Loucy (cell line): ENCODE data around the gene H6PD.
A peak's percentile ranks its signal among the peaks of the same experiment; 100 is the strongest.

Source experiments
- H2AFZ ChIP-seq: fragments of 200-600 bp; sonication (generic); 2 replicates; pipeline ENCODE4 v1.6.0; 2016; ENCODE audit warnings: antibody characterized with exemption, mild to moderate bottlenecking, low read length, moderate library complexity
- H3F3A ChIP-seq: fragments of 200-600 bp; 2 replicates; pipeline ENCODE4 v1.6.0; 2016; ENCODE audit warnings: antibody characterized with exemption, low read depth, mild to moderate bottlenecking
- H3K27me3 ChIP-seq: fragments of 200-600 bp; sonication (generic); 2 replicates; pipeline ENCODE4 v1.6.1; 2014; ENCODE audit warnings: low read length, mild to moderate bottlenecking; ENCODE audit not compliant: insufficient read depth, poor library complexity, severe bottlenecking
- H3K36me3 ChIP-seq: fragments of 200-600 bp; sonication (generic); 2 replicates; pipeline ENCODE4 v1.6.1; 2016; ENCODE audit warnings: low read length; ENCODE audit not compliant: insufficient read depth
- H3K4me1 ChIP-seq: fragments of 200-600 bp; sonication (generic); 2 replicates; pipeline ENCODE4 v1.5.1; 2014; ENCODE audit warnings: low read length, mild to moderate bottlenecking; ENCODE audit not compliant: insufficient read depth, poor library complexity, severe bottlenecking
- H3K4me2 ChIP-seq: fragments of 200-600 bp; sonication (generic); 2 replicates; pipeline ENCODE4 v1.6.0; 2014; ENCODE audit warnings: antibody characterized with exemption, low read length, low read depth, mild to moderate bottlenecking; ENCODE audit not compliant: poor library complexity, severe bottlenecking
- H3K4me3 ChIP-seq: fragments of 200-600 bp; sonication (generic); 2 replicates; pipeline ENCODE4 v1.5.1; 2014; ENCODE audit warnings: low read length, mild to moderate bottlenecking, mixed read lengths; ENCODE audit not compliant: poor library complexity, severe bottlenecking
- H3K79me2 ChIP-seq: fragments of 200-600 bp; sonication (generic); 2 replicates; pipeline ENCODE4 v1.6.1; 2014; ENCODE audit warnings: low read length; ENCODE audit not compliant: insufficient read depth
- H3K9ac ChIP-seq: fragments of 200-600 bp; sonication (generic); 2 replicates; pipeline ENCODE4 v1.6.0; 2014; ENCODE audit warnings: mild to moderate bottlenecking, low read depth, low read length, moderate library complexity; ENCODE audit not compliant: poor library complexity, severe bottlenecking
- H3K9me2 ChIP-seq: fragments of 200-600 bp; sonication (generic); replicated peaks from 2 replicates; pipeline ENCODE4 v1.6.1; 2016; ENCODE audit warnings: low read depth, low read length, mixed read lengths
- H3K9me3 ChIP-seq: fragments of 200-600 bp; sonication (generic); 2 replicates; pipeline ENCODE4 v1.6.1; 2014; ENCODE audit warnings: mild to moderate bottlenecking, antibody characterized with exemption, low read length, low read depth; ENCODE audit not compliant: insufficient read depth
- H4K20me1 ChIP-seq: fragments of 200-600 bp; sonication (generic); 2 replicates; pipeline ENCODE4 v1.6.0; 2014; ENCODE audit warnings: antibody characterized with exemption, low read length, mild to moderate bottlenecking; ENCODE audit not compliant: insufficient read depth, poor library complexity, severe bottlenecking
- EZH2phosphoT487 ChIP-seq: fragments of 200-600 bp; IDR thresholded peaks from 2 replicates; pipeline ENCODE4 v1.6.1; 2018; ENCODE audit warnings: antibody characterized with exemption, mild to moderate bottlenecking, moderate library complexity, borderline replicate concordance
- TF ChIP-seq, protein P1 (sequence below): fragments of 200-600 bp; sonication (generic); conservative IDR thresholded peaks from 2 replicates; pipeline ENCODE4 v1.5.1; 2014; ENCODE audit warnings: mild to moderate bottlenecking, antibody characterized with exemption, low read length

Gene H6PD

GRCh38 chr1:9293533-9294404 lies 59.2 kb downstream of the H6PD start:
- Histone ChIP-seq H3K9me3 (no peaks in the 10 kb centered on the region), H3K79me2 (peaks cover 56% of the 10 kb centered on the region), H2AFZ (no peak overlapping the region), H3K36me3 (no peaks in the 10 kb centered on the region), H3K9me2 (no peaks in the 10 kb centered on the region), H4K20me1 (peaks cover 52% of the 10 kb centered on the region), H3K4me3 (peak overlapping the region; percentile 96), H3F3A (peaks cover 11% of the 10 kb centered on the region), H3K4me1 (peaks cover 49% of the 10 kb centered on the region), H3K9ac (peak overlapping the region; percentile 80), H3K4me2 (peak overlapping the region; percentile 100), H3K27me3 (no peaks in the 10 kb centered on the region)
- no peak for TF ChIP-seq EZH2phosphoT487
- TF ChIP-seq, protein P1, sequence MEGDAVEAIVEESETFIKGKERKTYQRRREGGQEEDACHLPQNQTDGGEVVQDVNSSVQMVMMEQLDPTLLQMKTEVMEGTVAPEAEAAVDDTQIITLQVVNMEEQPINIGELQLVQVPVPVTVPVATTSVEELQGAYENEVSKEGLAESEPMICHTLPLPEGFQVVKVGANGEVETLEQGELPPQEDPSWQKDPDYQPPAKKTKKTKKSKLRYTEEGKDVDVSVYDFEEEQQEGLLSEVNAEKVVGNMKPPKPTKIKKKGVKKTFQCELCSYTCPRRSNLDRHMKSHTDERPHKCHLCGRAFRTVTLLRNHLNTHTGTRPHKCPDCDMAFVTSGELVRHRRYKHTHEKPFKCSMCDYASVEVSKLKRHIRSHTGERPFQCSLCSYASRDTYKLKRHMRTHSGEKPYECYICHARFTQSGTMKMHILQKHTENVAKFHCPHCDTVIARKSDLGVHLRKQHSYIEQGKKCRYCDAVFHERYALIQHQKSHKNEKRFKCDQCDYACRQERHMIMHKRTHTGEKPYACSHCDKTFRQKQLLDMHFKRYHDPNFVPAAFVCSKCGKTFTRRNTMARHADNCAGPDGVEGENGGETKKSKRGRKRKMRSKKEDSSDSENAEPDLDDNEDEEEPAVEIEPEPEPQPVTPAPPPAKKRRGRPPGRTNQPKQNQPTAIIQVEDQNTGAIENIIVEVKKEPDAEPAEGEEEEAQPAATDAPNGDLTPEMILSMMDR, result no peak

DNA sequence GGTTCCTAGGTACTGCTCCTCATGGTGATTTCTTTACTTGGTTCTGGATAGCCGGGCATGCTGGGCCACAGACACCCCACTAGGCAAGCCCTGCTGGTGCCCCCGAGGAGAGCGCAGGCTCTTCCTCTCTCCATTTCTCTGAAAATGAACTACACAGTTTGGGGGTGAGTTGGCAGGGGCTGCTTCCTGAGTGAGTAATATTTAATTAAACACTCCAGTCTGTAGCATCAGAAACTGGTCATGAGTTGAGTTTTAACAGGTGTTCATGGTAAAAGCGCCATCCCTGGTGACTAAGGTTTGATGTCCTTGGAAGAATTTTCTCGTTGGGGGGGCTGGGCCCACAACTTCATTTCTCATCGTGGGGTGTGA lies 59.8 kb downstream of the H6PD start:
- Histone ChIP-seq H3K9me3 (no peaks in the 10 kb centered on the region), H3K9me2 (no peaks in the 10 kb centered on the region), H3K4me1 (peaks cover 49% of the 10 kb centered on the region), H3K36me3 (no peaks in the 10 kb centered on the region), H2AFZ (no peak overlapping the region), H3K9ac (peak overlapping the region; percentile 80), H3K4me2 (peak overlapping the region; percentile 100), H4K20me1 (peaks cover 52% of the 10 kb centered on the region), H3K4me3 (peak overlapping the region; percentile 96), H3K27me3 (no peaks in the 10 kb centered on the region), H3K79me2 (peaks cover 62% of the 10 kb centered on the region), H3F3A (peaks cover 11% of the 10 kb centered on the region)
- TF ChIP-seq, protein P1, result no peak
- TF ChIP-seq EZH2phosphoT487, result no peak

DNA sequence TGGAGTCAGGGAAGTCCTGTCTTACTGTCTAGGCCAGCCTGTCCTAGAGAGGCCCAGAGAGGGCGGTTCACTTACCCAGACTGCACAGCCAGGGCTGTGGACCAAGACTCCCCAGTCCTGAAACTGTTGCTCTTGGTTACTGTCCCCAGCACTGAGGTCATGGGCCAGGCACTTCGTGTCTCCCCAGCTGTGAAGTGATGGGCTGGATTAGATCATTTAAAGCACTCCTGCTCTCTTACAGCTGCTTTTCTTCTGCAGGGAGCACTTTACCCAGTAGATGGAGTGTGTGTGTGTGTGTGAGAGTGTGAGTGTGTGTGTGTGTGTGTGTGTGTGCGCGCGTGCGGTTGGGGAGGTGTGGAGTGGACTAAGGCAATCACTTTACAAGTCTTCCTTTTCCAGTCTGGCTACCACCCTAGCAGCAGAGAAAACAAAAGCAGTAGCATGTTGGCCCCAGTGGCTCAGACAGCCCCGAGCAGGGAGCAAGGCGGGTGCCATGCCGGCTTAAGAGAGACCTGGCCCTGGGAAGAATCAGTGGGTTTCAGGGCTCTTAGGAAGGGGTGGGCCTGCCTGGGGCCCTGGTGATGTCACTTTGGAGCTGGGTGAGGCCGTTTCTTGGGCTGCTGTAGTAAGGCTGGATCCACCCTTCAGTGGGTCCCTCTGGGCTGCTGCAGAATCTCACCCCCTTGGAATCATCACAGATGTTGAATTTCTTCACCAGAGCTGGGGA lies 60.5 kb downstream of the H6PD start:
- H3K36me3 ChIP-seq, result no peaks in the 10 kb centered on the region
- H4K20me1 ChIP-seq, result peaks cover 56% of the 10 kb centered on the region
- H3F3A ChIP-seq, result peaks cover 10% of the 10 kb centered on the region
- H3K4me2 ChIP-seq, result peak overlapping the region; percentile 100
- peak overlapping the region; percentile 96 for H3K4me3 ChIP-seq
- H3K4me1 ChIP-seq, result peaks cover 52% of the 10 kb centered on the region
- H3K27me3 ChIP-seq, result no peaks in the 10 kb centered on the region
- H3K9me2 ChIP-seq, result no peaks in the 10 kb centered on the region
- peak overlapping the region; percentile 80 for H3K9ac ChIP-seq
- TF ChIP-seq EZH2phosphoT487, result no peak
- TF ChIP-seq, protein P1, result peak; percentile 60
- H2AFZ ChIP-seq, result no peak overlapping the region
- no peaks in the 10 kb centered on the region for H3K9me3 ChIP-seq
- H3K79me2 ChIP-seq, result peaks cover 67% of the 10 kb centered on the region
